Measurements from ENCODE around the gene RNF41.

RNF41 gene

DNA sequence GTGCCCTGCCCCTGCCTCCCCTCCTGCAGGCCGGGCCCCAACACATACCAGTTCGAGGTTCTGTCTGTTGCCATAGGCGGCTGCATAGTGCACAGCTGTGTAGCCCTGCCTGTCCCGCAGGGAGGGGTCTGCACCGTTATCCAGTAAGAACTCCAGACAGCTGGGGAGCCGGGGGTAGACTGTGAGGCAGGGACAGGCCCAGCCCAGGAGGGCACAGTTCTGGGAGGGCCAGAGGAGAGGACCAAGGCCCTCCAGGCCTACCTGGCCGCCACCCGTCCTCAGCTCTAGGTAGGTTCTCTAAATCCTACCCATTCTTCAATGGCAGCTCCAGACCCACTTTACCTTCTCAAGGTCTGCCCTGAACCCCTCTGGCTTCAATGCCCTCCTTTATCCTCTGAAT is 27.0 kb upstream of the RNF41 start:
- in situ Hi-C loops (cut with HindIII; ENCODE audit: low pct_ligation_motif_present, low sequenced_read_pairs): no loop called here
- Histone ChIP-seq H3K27ac (no peak overlapping the region), H3K27me3 (replicated peaks) (no peaks in the 10 kb centered on the region), H3K36me3 (replicated peaks) (peaks cover 87% of the 10 kb centered on the region), H3K4me3 (ENCODE audit: low read depth, low read length) (no peak overlapping the region)
- TF ChIP-seq, protein P1, sequence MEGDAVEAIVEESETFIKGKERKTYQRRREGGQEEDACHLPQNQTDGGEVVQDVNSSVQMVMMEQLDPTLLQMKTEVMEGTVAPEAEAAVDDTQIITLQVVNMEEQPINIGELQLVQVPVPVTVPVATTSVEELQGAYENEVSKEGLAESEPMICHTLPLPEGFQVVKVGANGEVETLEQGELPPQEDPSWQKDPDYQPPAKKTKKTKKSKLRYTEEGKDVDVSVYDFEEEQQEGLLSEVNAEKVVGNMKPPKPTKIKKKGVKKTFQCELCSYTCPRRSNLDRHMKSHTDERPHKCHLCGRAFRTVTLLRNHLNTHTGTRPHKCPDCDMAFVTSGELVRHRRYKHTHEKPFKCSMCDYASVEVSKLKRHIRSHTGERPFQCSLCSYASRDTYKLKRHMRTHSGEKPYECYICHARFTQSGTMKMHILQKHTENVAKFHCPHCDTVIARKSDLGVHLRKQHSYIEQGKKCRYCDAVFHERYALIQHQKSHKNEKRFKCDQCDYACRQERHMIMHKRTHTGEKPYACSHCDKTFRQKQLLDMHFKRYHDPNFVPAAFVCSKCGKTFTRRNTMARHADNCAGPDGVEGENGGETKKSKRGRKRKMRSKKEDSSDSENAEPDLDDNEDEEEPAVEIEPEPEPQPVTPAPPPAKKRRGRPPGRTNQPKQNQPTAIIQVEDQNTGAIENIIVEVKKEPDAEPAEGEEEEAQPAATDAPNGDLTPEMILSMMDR (IDR thresholded peaks at IDR 0.05; ENCODE audit: low read depth, low read length, missing control alignments): no peak
- DNase-seq: no peak

DNA sequence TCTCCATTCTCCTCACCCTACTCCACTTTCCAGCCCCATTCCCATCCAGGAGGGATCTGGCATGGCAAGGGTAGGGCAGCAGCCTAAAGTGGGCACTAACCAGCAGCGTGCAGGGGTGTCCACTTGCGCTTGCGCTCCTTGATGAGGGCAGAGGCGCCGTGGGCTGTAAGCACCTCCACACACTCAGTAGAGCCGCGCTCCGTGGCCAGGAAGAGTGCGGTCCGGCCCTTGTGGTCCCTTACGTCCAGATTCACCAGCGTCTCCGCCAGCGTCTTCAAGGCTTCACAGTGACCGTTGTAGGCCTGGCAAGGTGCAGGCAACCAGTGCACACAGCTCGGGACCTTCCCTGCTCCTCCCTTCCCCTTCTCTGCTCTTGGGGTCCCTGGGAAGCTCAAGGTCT is 26.2 kb upstream of the RNF41 start:
- H3K36me3 ChIP-seq (replicated peaks): peaks cover 85% of the 10 kb centered on the region

DNA sequence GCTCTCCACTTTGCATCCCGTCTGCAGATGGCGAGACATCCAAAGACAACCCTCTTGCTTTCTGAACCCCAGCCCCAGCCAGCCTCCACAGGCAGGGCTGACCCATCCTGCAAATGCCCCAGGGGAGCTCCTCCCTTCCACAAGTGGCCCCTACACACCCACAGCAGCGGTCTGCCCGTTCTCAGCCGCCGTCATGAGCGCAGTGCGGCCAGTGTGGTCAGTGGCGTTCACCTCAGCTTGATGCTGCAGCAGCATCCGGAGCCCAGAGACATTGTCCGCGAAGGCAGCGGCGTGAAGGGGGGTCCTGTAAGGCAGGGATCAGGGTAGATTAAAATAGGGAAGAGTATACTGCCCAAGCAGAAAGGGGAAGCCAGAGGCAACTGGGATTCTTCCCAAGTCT is 22.8 kb upstream of the RNF41 start:
- no peak for DNase-seq
- H3K27ac ChIP-seq: no peak overlapping the region
- H3K27me3 ChIP-seq (replicated peaks): no peaks in the 10 kb centered on the region
- in situ Hi-C loops (cut with HindIII; ENCODE audit: low pct_ligation_motif_present, low sequenced_read_pairs): no loop called here
- TF ChIP-seq, protein P1 (IDR thresholded peaks at IDR 0.05; ENCODE audit: low read depth, low read length, missing control alignments): no peak
- peaks cover 82% of the 10 kb centered on the region for H3K36me3 ChIP-seq (replicated peaks)
- no peak overlapping the region for H3K4me3 ChIP-seq (ENCODE audit: low read depth, low read length)

More for the DNA sequence above, 26.2 kb upstream of the RNF41 start:
- TF ChIP-seq, protein P1 (IDR thresholded peaks at IDR 0.05; ENCODE audit: low read depth, low read length, missing control alignments): no peak
- H3K4me3 ChIP-seq (ENCODE audit: low read depth, low read length): no peak overlapping the region
- no peak for DNase-seq
- no peak overlapping the region for H3K27ac ChIP-seq
- no peaks in the 10 kb centered on the region for H3K27me3 ChIP-seq (replicated peaks)
- in situ Hi-C loops (cut with HindIII; ENCODE audit: low pct_ligation_motif_present, low sequenced_read_pairs): no loop called here

DNA sequence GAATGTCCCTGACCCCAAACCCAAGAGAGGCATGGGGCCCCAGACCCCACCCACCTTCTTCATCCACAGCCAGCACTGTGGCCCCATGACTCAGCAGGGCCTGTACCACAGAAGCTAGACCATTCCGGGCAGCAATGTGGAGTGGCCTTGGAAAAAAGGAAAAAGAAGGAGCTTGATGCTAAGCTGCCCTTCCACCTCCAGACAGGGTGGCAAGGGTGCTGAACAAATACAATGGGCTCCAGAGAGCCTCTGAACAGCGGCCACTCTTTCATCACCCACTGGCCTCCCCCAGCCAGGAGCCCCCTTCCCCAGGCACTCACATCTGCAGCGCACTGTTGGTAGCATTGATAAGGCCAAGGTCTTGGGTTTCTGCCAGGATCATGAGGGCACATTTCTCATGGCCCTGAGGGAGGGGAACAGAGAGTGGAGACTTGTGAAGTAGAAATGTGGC is 22.0 kb upstream of the RNF41 start:
- Histone ChIP-seq H3K27me3 (replicated peaks) (no peaks in the 10 kb centered on the region), H3K4me3 (ENCODE audit: low read depth, low read length) (no peak overlapping the region), H3K36me3 (replicated peaks) (peaks cover 76% of the 10 kb centered on the region), H3K27ac (no peak overlapping the region)
- in situ Hi-C loops (cut with HindIII; ENCODE audit: low pct_ligation_motif_present, low sequenced_read_pairs): no loop called here
- TF ChIP-seq, protein P1 (IDR thresholded peaks at IDR 0.05; ENCODE audit: low read depth, low read length, missing control alignments): no peak
- DNase-seq: no peak

DNA sequence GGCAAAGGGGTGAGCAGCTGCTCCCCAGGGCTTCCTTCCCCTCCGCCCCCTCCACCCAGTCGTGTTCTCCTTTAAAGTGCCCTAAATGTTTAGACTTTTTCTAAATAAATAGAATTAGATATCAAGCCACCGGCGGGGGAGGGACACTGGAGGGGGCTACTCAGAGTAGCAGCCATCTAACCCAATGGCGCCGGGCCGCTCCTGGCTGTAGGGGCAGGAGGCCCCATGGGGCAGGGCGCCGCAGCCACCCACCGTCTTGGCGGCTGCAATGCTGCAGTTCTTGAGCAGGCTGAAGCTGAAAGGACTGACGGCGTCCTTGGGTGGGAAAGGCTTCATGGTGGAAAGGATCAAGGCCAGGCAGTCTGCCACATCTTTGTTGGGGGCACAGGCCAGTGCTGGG is 21.3 kb upstream of the RNF41 start:
- in situ Hi-C loops (cut with HindIII; ENCODE audit: low pct_ligation_motif_present, low sequenced_read_pairs): no loop called here
- TF ChIP-seq, protein P1 (IDR thresholded peaks at IDR 0.05; ENCODE audit: low read depth, low read length, missing control alignments): no peak
- Histone ChIP-seq H3K27me3 (replicated peaks) (no peaks in the 10 kb centered on the region), H3K27ac (no peak overlapping the region), H3K36me3 (replicated peaks) (peaks cover 68% of the 10 kb centered on the region), H3K4me3 (ENCODE audit: low read depth, low read length) (no peak overlapping the region)
- no peak for DNase-seq
